ENCODE measurements around the gene C10orf120. TPM values are rescaled to one million over a fixed set of nuclear protein-coding genes. Genes with fewer than 3 reads are reported as not detected.

C10orf120 gene
- total and polyA plus RNA-seq, 10 of the 15 experiments (the other 5 are each of a cell fraction or from before 2014, with no cell fraction given) = not detected

DNA sequence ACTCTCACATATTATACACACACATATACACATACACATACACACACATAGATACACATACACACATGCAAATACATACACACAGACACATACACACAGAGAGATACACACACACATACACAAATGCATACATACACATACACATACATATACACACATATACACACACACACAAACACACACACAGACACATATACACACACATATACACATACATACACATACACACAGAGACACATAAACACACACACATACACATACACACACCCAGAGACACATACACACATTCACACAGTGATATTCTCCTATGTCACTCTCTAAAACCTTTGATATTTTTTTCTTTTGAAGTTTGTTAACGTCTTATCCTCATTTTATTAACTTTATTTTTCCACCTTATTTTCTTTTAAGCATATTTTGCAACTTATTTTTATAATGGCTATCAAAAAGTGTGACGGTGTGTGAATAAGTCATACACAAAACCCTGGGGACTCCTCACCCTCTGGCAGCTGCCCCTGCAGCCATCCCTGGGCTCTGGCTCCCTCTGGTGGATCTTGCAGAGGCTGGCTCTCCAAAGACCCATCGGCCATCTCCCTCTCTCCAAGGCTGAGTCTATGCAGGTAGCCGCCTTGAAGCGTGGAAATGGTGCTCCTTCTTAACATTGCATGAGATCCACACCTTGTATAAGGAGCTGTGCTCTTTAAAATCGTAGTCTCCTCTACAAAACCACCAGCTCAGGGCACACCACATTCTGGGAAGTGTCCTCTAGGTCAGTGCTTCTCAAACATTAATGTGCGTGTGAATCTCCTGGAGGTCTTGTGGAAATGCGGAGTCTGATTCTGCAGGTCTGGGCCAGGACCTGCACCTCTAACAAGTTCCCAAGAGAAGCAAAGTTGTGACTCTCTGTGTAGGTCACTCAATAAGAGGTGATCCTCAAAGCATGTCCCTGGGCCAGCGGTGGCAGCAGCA is 4.1 kb upstream of the C10orf120 start (continued):
- TF ChIP-seq ATF7 (IDR thresholded peaks at IDR 0.05; ENCODE audit: low read depth) (no peak), MEF2B (IDR thresholded peaks at IDR 0.05; ENCODE audit: partially characterized antibody, poor library complexity, severe bottlenecking) (peak; percentile 57), TARDBP (IDR thresholded peaks at IDR 0.05; ENCODE audit: borderline replicate concordance) (no peak), SPI1 (IDR thresholded peaks at IDR 0.05; ENCODE audit: borderline replicate concordance, insufficient read depth, low read depth, low read length) (no peak), GATAD2B (conservative IDR thresholded peaks at IDR 0.05; ENCODE audit: low read depth) (no peak), WRNIP1 (IDR thresholded peaks at IDR 0.05; ENCODE audit: borderline replicate concordance, low read depth, low read length) (no peak)
- TF ChIP-seq, protein P1, sequence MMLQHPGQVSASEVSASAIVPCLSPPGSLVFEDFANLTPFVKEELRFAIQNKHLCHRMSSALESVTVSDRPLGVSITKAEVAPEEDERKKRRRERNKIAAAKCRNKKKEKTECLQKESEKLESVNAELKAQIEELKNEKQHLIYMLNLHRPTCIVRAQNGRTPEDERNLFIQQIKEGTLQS (IDR thresholded peaks at IDR 0.05; ENCODE audit: borderline replicate concordance, extremely low read depth, low read depth, low read length) = no peak

DNA sequence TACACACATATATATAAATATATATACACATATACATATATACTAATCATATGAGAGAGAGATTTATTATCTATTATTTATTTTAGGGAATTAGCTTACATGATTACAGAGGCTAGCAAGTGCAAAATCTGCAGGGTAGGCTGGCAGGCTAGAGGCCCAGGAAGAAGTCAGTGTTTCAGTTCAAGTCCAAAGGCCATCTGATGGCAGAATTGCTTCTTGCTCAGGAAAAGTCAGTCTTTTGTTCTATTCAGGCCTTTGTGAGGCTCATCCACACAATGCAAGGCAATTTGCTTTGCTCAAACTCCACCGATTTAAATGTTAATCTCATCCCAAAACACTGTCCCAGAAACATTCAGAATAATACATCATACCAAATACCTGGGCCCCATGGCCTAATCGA is 2.6 kb upstream of the C10orf120 start:
- no peaks in the 10 kb centered on the region for H4K20me1 ChIP-seq (ENCODE audit: control insufficient read depth, insufficient read depth)
- TF ChIP-seq JUND (IDR thresholded peaks at IDR 0.05; ENCODE audit: low read depth, low read length) = no peak
- TF ChIP-seq NBN (IDR thresholded peaks at IDR 0.05) = no peak
- no peak for TF ChIP-seq KAT2A (conservative IDR thresholded peaks at IDR 0.05; ENCODE audit: control insufficient read depth, low read depth, low read length)
- TF ChIP-seq TCF3 (IDR thresholded peaks at IDR 0.05; ENCODE audit: borderline replicate concordance, insufficient read depth, low read depth, low read length) = no peak
- no peak for TF ChIP-seq ESRRA (IDR thresholded peaks at IDR 0.05; ENCODE audit: low read length)
- no peak for TF ChIP-seq MTA2 (IDR thresholded peaks at IDR 0.05; ENCODE audit: low read depth)
- TF ChIP-seq POU2F2 (IDR thresholded peaks at IDR 0.05; ENCODE audit: borderline replicate concordance, low read depth, low read length) = no peak
- TF ChIP-seq, protein P2, sequence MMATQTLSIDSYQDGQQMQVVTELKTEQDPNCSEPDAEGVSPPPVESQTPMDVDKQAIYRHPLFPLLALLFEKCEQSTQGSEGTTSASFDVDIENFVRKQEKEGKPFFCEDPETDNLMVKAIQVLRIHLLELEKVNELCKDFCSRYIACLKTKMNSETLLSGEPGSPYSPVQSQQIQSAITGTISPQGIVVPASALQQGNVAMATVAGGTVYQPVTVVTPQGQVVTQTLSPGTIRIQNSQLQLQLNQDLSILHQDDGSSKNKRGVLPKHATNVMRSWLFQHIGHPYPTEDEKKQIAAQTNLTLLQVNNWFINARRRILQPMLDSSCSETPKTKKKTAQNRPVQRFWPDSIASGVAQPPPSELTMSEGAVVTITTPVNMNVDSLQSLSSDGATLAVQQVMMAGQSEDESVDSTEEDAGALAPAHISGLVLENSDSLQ (IDR thresholded peaks at IDR 0.05) = no peak
- TF ChIP-seq LARP7 (IDR thresholded peaks at IDR 0.05) = no peak
- TF ChIP-seq, protein P3, sequence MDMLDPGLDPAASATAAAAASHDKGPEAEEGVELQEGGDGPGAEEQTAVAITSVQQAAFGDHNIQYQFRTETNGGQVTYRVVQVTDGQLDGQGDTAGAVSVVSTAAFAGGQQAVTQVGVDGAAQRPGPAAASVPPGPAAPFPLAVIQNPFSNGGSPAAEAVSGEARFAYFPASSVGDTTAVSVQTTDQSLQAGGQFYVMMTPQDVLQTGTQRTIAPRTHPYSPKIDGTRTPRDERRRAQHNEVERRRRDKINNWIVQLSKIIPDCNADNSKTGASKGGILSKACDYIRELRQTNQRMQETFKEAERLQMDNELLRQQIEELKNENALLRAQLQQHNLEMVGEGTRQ (IDR thresholded peaks at IDR 0.05; ENCODE audit: borderline replicate concordance, low read depth, low read length) = no peak
- no peak for TF ChIP-seq NRF1 (conservative IDR thresholded peaks at IDR 0.05; ENCODE audit: low read depth, low read length)
- ChIA-PET POLR2A (no interaction called here), CTCF (no interaction called here), RAD21 (ENCODE audit: unreplicated experiment) (no interaction called here), SMC1A (ENCODE audit: uncharacterized antibody, unreplicated experiment) (no interaction called here)
- no peaks in the 10 kb centered on the region; a peak in 1 of 4 replicates for H3K27me3 ChIP-seq (replicated peaks in 1 of 2; ENCODE audit: control insufficient read depth in 2 of 2, insufficient read depth in 2 of 2, low read length in 1 of 2)
- DNase-seq (ENCODE audit: low read depth, low spot score) = no peak
- intact Hi-C loops (cut with micrococcal nuclease; ENCODE audit: unreplicated experiment) (loop anchor here (5.0 kb wide), 2 partner anchors 135 to 405 kb away; no protein-coding TSS in a partner anchor), in situ Hi-C loops (cut with MboI) (no loop called here)
- no peaks in the 10 kb centered on the region for H3K79me2 ChIP-seq (ENCODE audit: control insufficient read depth, insufficient read depth, low read length)
- FAIRE-seq = no peak
- no peaks in the 10 kb centered on the region for H3K36me3 ChIP-seq (ENCODE audit: control insufficient read depth in 2 of 2, insufficient read depth in 2 of 2, low read length in 1 of 2)
- no peak overlapping the region for H3K4me3 ChIP-seq
- no peak for ATAC-seq
- H3K4me1 ChIP-seq (ENCODE audit: control insufficient read depth, insufficient read depth, low read length) = no peaks in the 10 kb centered on the region
- no peak overlapping the region for H3K9ac ChIP-seq (ENCODE audit: control insufficient read depth, insufficient read depth, low read length)
- no TSS peak for BruUV-seq (replicated peaks)
- H3K9me3 ChIP-seq (replicated peaks; ENCODE audit: control insufficient read depth, insufficient read depth, low read length) = no peaks in the 10 kb centered on the region
- no peak overlapping the region for H2AFZ ChIP-seq (ENCODE audit: control insufficient read depth, low read depth, low read length)
- no peak overlapping the region for H3K4me2 ChIP-seq (ENCODE audit: control insufficient read depth, insufficient read depth)
- 0% methylated on average over 2 of the region's 2 CpGs for WGBS (ENCODE audit: insufficient coverage, insufficient replicate concordance, low lambda C conversion rate, missing lambda C conversion rate)
- H3K27ac ChIP-seq (ENCODE audit: control insufficient read depth, insufficient read depth) = no peak overlapping the region

Data from GM12878 (cell line).